H1 (cell line): ENCODE results near the gene SARS2. TPM values are rescaled to one million over a fixed set of nuclear protein-coding genes. Genes with fewer than 3 reads are reported as not detected.
A peak's percentile ranks its signal among the peaks of the same experiment; 100 is the strongest.

Experiments
- CTCF ChIA-PET: fragments of 300-600 bp; sonication (Branson Sonifier 250); formaldehyde crosslinking; loops from one replicate; lab custom pipeline; 2021; ENCODE audit not compliant: partially characterized antibody; lab: Charles Lee
- POLR2A ChIA-PET: fragments of 300-600 bp; sonication (Branson Sonifier 250); formaldehyde crosslinking; loops from one replicate; lab custom pipeline; 2021; ENCODE audit warnings: inconsistent platforms; ENCODE audit not compliant: partially characterized antibody; lab: Charles Lee
- DNase-seq, 2 experiments: peaks; one replicate each; pipeline versions ENCODE4 v3.0.0 to v3.0.0-alpha.2; 2010 to 2022; ENCODE audit warnings: low spot score in 2 of 2, low read depth in 1 of 2, mixed read lengths in 1 of 2
- FAIRE-seq: peaks from 2 replicates; lab custom pipeline; 2011; peaks lifted over from hg19 to GRCh38; lab: Jason Lieb, UNC
- H2AFZ ChIP-seq: 2 replicates; pipeline ENCODE4 v1.8.1; 2012; ENCODE audit warnings: low read length, inconsistent platforms
- H2AK5ac ChIP-seq: 2 replicates; pipeline ENCODE4 v1.6.1; 2013; ENCODE audit warnings: low read depth, low read length
- H2BK120ac ChIP-seq: replicated peaks from 2 replicates; pipeline ENCODE3; 2013; ENCODE audit warnings: low read depth, low read length, inconsistent platforms
- H2BK12ac ChIP-seq: 2 replicates; pipeline ENCODE4 v1.6.1; 2013; ENCODE audit warnings: low read depth, low read length
- H2BK15ac ChIP-seq: 2 replicates; pipeline ENCODE4 v1.6.1; 2013; ENCODE audit warnings: low read length
- H2BK20ac ChIP-seq: 2 replicates; pipeline ENCODE4 v1.6.1; 2013; ENCODE audit warnings: low read length
- H2BK5ac ChIP-seq: 2 replicates; pipeline ENCODE4 v1.6.1; 2013; ENCODE audit warnings: low read depth, low read length
- H3K14ac ChIP-seq: 2 replicates; pipeline ENCODE4 v1.6.1; 2013; ENCODE audit warnings: inconsistent platforms; ENCODE audit not compliant: insufficient read length
- H3K18ac ChIP-seq: 2 replicates; pipeline ENCODE4 v1.6.1; 2013; ENCODE audit warnings: low read length; ENCODE audit errors: extremely low read depth
- H3K23ac ChIP-seq: 2 replicates; pipeline ENCODE4 v1.6.1; 2013; ENCODE audit warnings: inconsistent platforms; ENCODE audit not compliant: insufficient read length
- H3K23me2 ChIP-seq: 2 replicates; pipeline ENCODE4 v1.6.1; 2013; ENCODE audit warnings: low read depth, low read length
- H3K27ac ChIP-seq: 2 replicates; pipeline ENCODE4 v1.6.1; 2011; ENCODE audit warnings: low read depth, low read length, inconsistent platforms
- H3K27me3 ChIP-seq, 4 experiments: replicated peaks in 1 of 4; 1 replicate in 1 of 4; 2 replicates in 3 of 4; pipeline versions ENCODE4 v1.6.1 to v1.8.1; 2011 to 2013; ENCODE audit warnings: low read length in 3 of 4, mild to moderate bottlenecking in 3 of 4, inconsistent platforms in 2 of 4, mixed read lengths in 2 of 4, moderate library complexity in 1 of 4; ENCODE audit not compliant: control insufficient read depth in 3 of 4, insufficient read depth in 3 of 4; ENCODE audit errors: extremely low read depth in 1 of 4
- H3K36me3 ChIP-seq, 4 experiments: 2 replicates each; pipeline versions ENCODE4 v1.6.1 to v1.8.1; 2011 to 2013; ENCODE audit warnings: mild to moderate bottlenecking in 4 of 4, low read length in 3 of 4, moderate library complexity in 2 of 4, control low read depth in 1 of 4, inconsistent platforms in 1 of 4; ENCODE audit not compliant: insufficient read depth in 4 of 4, control insufficient read depth in 2 of 4
- H3K4ac ChIP-seq: replicated peaks from 2 replicates; pipeline ENCODE3; 2013; ENCODE audit warnings: low read length, low read depth, mixed read lengths, inconsistent platforms; ENCODE audit not compliant: insufficient read length
- H3K4me1 ChIP-seq, 4 experiments: replicated peaks in 1 of 4; 1 replicate in 1 of 4; 2 replicates in 3 of 4; pipeline versions ENCODE4 v1.6.1 to v1.8.1; 2011 to 2013; ENCODE audit warnings: low read length in 3 of 4, inconsistent platforms in 2 of 4, mixed read lengths in 1 of 4; ENCODE audit not compliant: insufficient read depth in 4 of 4, control insufficient read depth in 3 of 4
- H3K4me2 ChIP-seq, 2 experiments: 2 replicates each; pipeline versions ENCODE4 v1.6.1 to v1.8.1; 2011 to 2013; ENCODE audit warnings: low read depth in 2 of 2, low read length in 2 of 2, control low read depth in 1 of 2, inconsistent platforms in 1 of 2, mild to moderate bottlenecking in 1 of 2; ENCODE audit not compliant: insufficient read depth in 1 of 2
- H3K4me3 ChIP-seq, 4 experiments: fragments of 200-600, 300-600 bp in 1 of 4; sonication (generic), shearing (Covaris generic), sonication (Bioruptor Twin) in 1 of 4; 2 replicates each; pipeline versions ENCODE4 v1.5.1 to v1.8.1; 2011 to 2016; ENCODE audit warnings: low read length in 4 of 4, low read depth in 3 of 4, control low read depth in 2 of 4, inconsistent platforms in 2 of 4, mild to moderate bottlenecking in 2 of 4, mixed read lengths in 1 of 4, moderate library complexity in 1 of 4; ENCODE audit not compliant: insufficient read depth in 2 of 4; ENCODE audit errors: extremely low read depth in 1 of 4
- H3K56ac ChIP-seq: replicated peaks from 2 replicates; pipeline ENCODE3; 2013; ENCODE audit warnings: low read depth, mild to moderate bottlenecking, mixed read lengths, low read length, inconsistent platforms; ENCODE audit not compliant: insufficient read length
- H3K79me1 ChIP-seq: 2 replicates; pipeline ENCODE4 v1.6.1; 2013; ENCODE audit warnings: low read depth, low read length, control low read depth
- H3K79me2 ChIP-seq, 2 experiments: 2 replicates each; pipeline versions ENCODE4 v1.6.1 to v1.8.1; 2012 to 2013; ENCODE audit warnings: low read length in 2 of 2, mild to moderate bottlenecking in 2 of 2, inconsistent platforms in 1 of 2; ENCODE audit not compliant: insufficient read depth in 2 of 2, control insufficient read depth in 1 of 2
- H3K9ac ChIP-seq, 4 experiments: replicated peaks in 1 of 4; 1 replicate in 1 of 4; 2 replicates in 3 of 4; pipeline versions ENCODE4 v1.6.1 to v1.8.1; 2011 to 2013; ENCODE audit warnings: low read depth in 3 of 4, low read length in 3 of 4, control low read depth in 2 of 4, mild to moderate bottlenecking in 2 of 4, moderate library complexity in 2 of 4, inconsistent platforms in 1 of 4; ENCODE audit errors: extremely low read depth in 1 of 4
- H3K9me3 ChIP-seq, 2 experiments: 2 replicates each; pipeline versions ENCODE4 v1.6.1 to v1.8.1; 2012 to 2013; ENCODE audit warnings: mild to moderate bottlenecking in 2 of 2, moderate library complexity in 2 of 2, control low read depth in 1 of 2, inconsistent platforms in 1 of 2, low read depth in 1 of 2, low read length in 1 of 2, mixed read lengths in 1 of 2; ENCODE audit not compliant: insufficient read depth in 2 of 2
- H4K20me1 ChIP-seq, 2 experiments: replicated peaks in 1 of 2; 2 replicates each; pipeline versions ENCODE3 to v1.8.1; 2011 to 2013; ENCODE audit warnings: inconsistent platforms in 2 of 2, low read length in 2 of 2, mild to moderate bottlenecking in 1 of 2; ENCODE audit not compliant: insufficient read depth in 2 of 2, control insufficient read depth in 1 of 2
- H4K5ac ChIP-seq: 2 replicates; pipeline ENCODE4 v1.6.1; 2013; ENCODE audit warnings: low read length, low read depth, mixed read lengths, inconsistent platforms; ENCODE audit not compliant: insufficient read length
- H4K8ac ChIP-seq: 2 replicates; pipeline ENCODE4 v1.8.0; 2013; ENCODE audit warnings: mild to moderate bottlenecking, moderate library complexity, low read length, inconsistent platforms; ENCODE audit not compliant: insufficient read depth; ENCODE audit errors: extremely low read depth
- H4K91ac ChIP-seq: replicated peaks from 2 replicates; pipeline ENCODE3; 2013; ENCODE audit warnings: low read length, mixed read lengths, inconsistent platforms; ENCODE audit not compliant: insufficient read length
- NRF1 ChIP-seq: IDR thresholded peaks from 2 replicates; pipeline ENCODE4 v1.6.1; 2011; ENCODE audit warnings: mild to moderate bottlenecking, low read depth, low read length, improper control_type of control experiment
- PHF8 ChIP-seq: fragments of 200-600 bp; sonication (generic); conservative IDR thresholded peaks from 2 replicates; pipeline ENCODE4 v1.7.1; 2012; ENCODE audit warnings: low read depth, mild to moderate bottlenecking, inconsistent platforms, low read length, moderate library complexity
- RNF2 ChIP-seq: fragments of 200-900, 300-1000 bp; sonication (generic); IDR thresholded peaks from 2 replicates; pipeline ENCODE4 v1.7.1; 2016; ENCODE audit warnings: borderline replicate concordance, low read depth, mild to moderate bottlenecking, antibody characterized with exemption, low read length; ENCODE audit not compliant: poor library complexity, severe bottlenecking; ENCODE audit errors: missing control alignments
- SIX5 ChIP-seq: IDR thresholded peaks from 2 replicates; pipeline ENCODE4 v1.6.1; 2011; ENCODE audit warnings: mild to moderate bottlenecking, low read depth, low read length
- WGBS, 2 experiments: shearing (Covaris generic) in 1 of 2; methylation state at CpG; one replicate each; pipeline versions ENCODE4 v1.1.6 to v1.1.7; 2013 to 2015; ENCODE audit warnings: low lambda C conversion rate in 2 of 2, mixed read lengths in 2 of 2, inconsistent platforms in 1 of 2, low coverage in 1 of 2, missing lambda C conversion rate in 1 of 2; ENCODE audit not compliant: insufficient replicate concordance in 2 of 2, insufficient coverage in 1 of 2, insufficient read length in 1 of 2; ENCODE audit errors: extremely low coverage in 1 of 2, missing lambda C conversion rate in 1 of 2; 5-methylcytosine and 5-hydroxymethylcytosine counted together
- polyA plus RNA-seq, 7 experiments: library from polyadenylated mRNA; depleted of rRNA in 3 of 7; stranded (reverse) in 5 of 7; unstranded in 2 of 7; fragments of >200 nt in 5 of 7; fragments of 200-250 nt in 2 of 7; gene quantifications; 1 replicate in 5 of 7; 2 replicates in 1 of 7; 4 replicates in 1 of 7; pipeline versions ENCODE4 v1.2.1 to v1.2.3, GENCODE V29; 2011 to 2013; ENCODE audit warnings: missing spikeins in 2 of 7, mixed read lengths in 2 of 7
- total RNA-seq: library from RNA; stranded (reverse); fragmentation: NEBNext Ultra II Directional; extraction: Animal tissue kit (Norgen Biotek cat#: 25700); gene quantifications from 2 replicates; pipeline ENCODE4 v1.2.1, GENCODE V29; 2021
- TF ChIP-seq, protein P1 (sequence below): IDR thresholded peaks from 2 replicates; pipeline ENCODE4 v1.6.1; 2012; ENCODE audit warnings: low read length, inconsistent platforms

Gene SARS2
- total and polyA plus RNA-seq, 2 of the 8 experiments (the other 6 are each of a cell fraction or from before 2014, with no cell fraction given) = 68.0 to 102 TPM

DNA sequence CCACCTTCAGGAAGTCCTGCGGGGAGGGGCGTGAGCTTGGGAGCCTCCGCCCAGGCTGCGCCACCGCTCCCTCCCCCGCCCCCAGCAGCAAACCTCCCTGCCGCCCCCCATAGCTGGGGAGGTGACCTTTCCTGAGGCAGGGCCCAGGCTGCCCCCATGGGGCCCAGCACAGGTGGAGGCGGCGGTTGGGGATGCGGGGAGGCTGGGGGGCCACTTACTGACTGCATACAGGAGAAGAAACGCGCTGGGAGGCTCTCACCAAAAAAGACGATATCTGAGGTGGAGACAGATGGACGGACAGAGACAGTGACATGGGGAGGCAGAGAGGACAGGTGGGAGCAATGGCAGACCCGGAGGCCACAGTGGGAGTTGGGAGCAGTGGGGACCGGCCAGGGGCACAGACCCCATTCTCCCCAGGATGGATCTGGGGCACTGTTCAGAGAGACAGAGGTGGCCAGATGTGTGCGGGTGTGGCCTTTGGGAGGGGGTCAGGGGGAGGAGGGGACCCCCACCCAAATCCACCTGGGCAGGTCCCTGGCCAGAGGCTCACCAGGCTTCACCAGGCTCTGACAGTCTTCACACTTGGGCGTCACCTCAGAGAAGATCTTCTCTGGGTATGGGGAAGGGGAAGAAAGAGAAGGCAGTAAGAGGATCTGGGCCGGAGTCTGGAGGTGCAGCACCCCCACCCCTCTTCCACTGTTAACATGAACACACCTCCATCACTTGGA lies 49.5 kb downstream of the SARS2 start:
- Histone ChIP-seq H3K23ac (no peak overlapping the region), H3K56ac (no peak overlapping the region), H3K4ac (no peak overlapping the region), H2BK12ac (no peak overlapping the region), H2AK5ac (no peak overlapping the region), H4K5ac (no peak overlapping the region), H3K9ac (no peak overlapping the region), H3K9me3 (no peaks in the 10 kb centered on the region), H3K23me2 (no peaks in the 10 kb centered on the region), H2BK120ac (no peak overlapping the region), H4K91ac (no peak overlapping the region), H2AFZ (no peak overlapping the region), H3K4me1 (peaks cover 0 to 8% (median 3%) of the 10 kb centered on the region in 4 experiments; a peak in 6 of 7 replicates), H3K79me2 (no peaks in the 10 kb centered on the region), H3K79me1 (no peaks in the 10 kb centered on the region), H2BK5ac (no peak overlapping the region), H4K20me1 (no peaks in the 10 kb centered on the region), H3K27me3 (no peaks in the 10 kb centered on the region), H3K4me3 (no peak overlapping the region), H3K18ac (no peak overlapping the region), H3K27ac (no peak overlapping the region), H3K4me2 (no peak overlapping the region), H3K14ac (no peak overlapping the region), H3K36me3 (no peaks in the 10 kb centered on the region), H2BK15ac (no peak overlapping the region), H4K8ac (0 out of 2 replicates have a peak overlapping the region, but pooled peaks have one; percentile 21), H2BK20ac (no peak overlapping the region)
- DNase-seq = no peak
- no peak for FAIRE-seq
- ChIA-PET CTCF (interaction anchor here (0.7 to 2.5 kb wide), 4 partner anchors 11 to 29 kb away, joined by 4 to 20 read pairs (median 6); no protein-coding TSS in a partner anchor), POLR2A (interaction anchor here (0.6 to 6.1 kb wide), 4 partner anchors 10 to 195 kb away, joined by 4 to 35 read pairs (median 4); no protein-coding TSS in a partner anchor)
- 90% methylated on average over 12 of the region's 19 CpGs; no CpG with 5 or more reads in 1 of the 2 experiments for WGBS, 2 experiments
- no peak for TF ChIP-seq PHF8
- no peak for TF ChIP-seq NRF1
- no peak for TF ChIP-seq RNF2
- TF ChIP-seq, protein P1, sequence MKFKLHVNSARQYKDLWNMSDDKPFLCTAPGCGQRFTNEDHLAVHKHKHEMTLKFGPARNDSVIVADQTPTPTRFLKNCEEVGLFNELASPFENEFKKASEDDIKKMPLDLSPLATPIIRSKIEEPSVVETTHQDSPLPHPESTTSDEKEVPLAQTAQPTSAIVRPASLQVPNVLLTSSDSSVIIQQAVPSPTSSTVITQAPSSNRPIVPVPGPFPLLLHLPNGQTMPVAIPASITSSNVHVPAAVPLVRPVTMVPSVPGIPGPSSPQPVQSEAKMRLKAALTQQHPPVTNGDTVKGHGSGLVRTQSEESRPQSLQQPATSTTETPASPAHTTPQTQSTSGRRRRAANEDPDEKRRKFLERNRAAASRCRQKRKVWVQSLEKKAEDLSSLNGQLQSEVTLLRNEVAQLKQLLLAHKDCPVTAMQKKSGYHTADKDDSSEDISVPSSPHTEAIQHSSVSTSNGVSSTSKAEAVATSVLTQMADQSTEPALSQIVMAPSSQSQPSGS = no peak
- TF ChIP-seq SIX5 = no peak
